OCI-LY7 (cell line): ENCODE measurements around the gene IL11. TPM values are rescaled to one million over a fixed set of nuclear protein-coding genes. Genes with fewer than 3 reads are reported as not detected.

Experiments
- BruUV-seq: library from RNA; stranded (reverse); fragments of 400-500 nt; replicated peaks from 2 replicates; lab custom pipeline; 2021; lab: Mats Ljungman, UMichigan
- CTCF ChIA-PET: fragments of 300-600 bp; sonication (Branson Sonifier 250); formaldehyde crosslinking; loops from one replicate; lab custom pipeline; 2022; ENCODE audit warnings: antibody characterized with exemption; ENCODE audit not compliant: unreplicated experiment; lab: Charles Lee
- POLR2A ChIA-PET: fragments of 300-600 bp; sonication (Branson Sonifier 250); formaldehyde crosslinking; loops from one replicate; lab custom pipeline; 2022; ENCODE audit warnings: antibody characterized with exemption; lab: Charles Lee
- DNase-seq: peaks from one replicate; pipeline ENCODE4 v3.0.0-alpha.2; 2015; ENCODE audit warnings: low spot score
- H2AFZ ChIP-seq: fragments of 200-600 bp; sonication (generic), shearing (Covaris generic); 2 replicates; pipeline ENCODE4 v1.6.1; 2014; ENCODE audit warnings: mild to moderate bottlenecking, antibody characterized with exemption, low read length, moderate library complexity
- H3K27ac ChIP-seq: fragments of 200-600 bp; sonication (generic); 2 replicates; pipeline ENCODE4 v1.5.1; 2014; ENCODE audit warnings: mixed run types, low read depth, mild to moderate bottlenecking, moderate library complexity, low read length, inconsistent platforms; ENCODE audit not compliant: poor library complexity, severe bottlenecking
- H3K36me3 ChIP-seq: fragments of 200-600 bp; sonication (generic); 2 replicates; pipeline ENCODE4 v1.6.1; 2014; ENCODE audit warnings: mild to moderate bottlenecking, antibody characterized with exemption, low read length, moderate library complexity, mixed read lengths; ENCODE audit not compliant: insufficient read depth
- H3K4me1 ChIP-seq: fragments of 200-600 bp; sonication (generic); 2 replicates; pipeline ENCODE4 v1.5.1; 2014; ENCODE audit warnings: mild to moderate bottlenecking, low read length; ENCODE audit not compliant: insufficient read depth, poor library complexity, severe bottlenecking
- H3K4me2 ChIP-seq: fragments of 200-600 bp; sonication (generic); 2 replicates; pipeline ENCODE4 v1.6.1; 2014; ENCODE audit warnings: mild to moderate bottlenecking, low read length
- H3K4me3 ChIP-seq: fragments of 200-600 bp; sonication (generic); 2 replicates; pipeline ENCODE4 v1.5.1; 2014; ENCODE audit warnings: mild to moderate bottlenecking, low read depth, low read length; ENCODE audit not compliant: poor library complexity, severe bottlenecking
- H3K79me2 ChIP-seq: fragments of 200-600 bp; sonication (generic); 2 replicates; pipeline ENCODE4 v1.6.1; 2016; ENCODE audit warnings: low read depth, mild to moderate bottlenecking, low read length, moderate library complexity, mixed read lengths; ENCODE audit not compliant: insufficient read depth
- H3K9me2 ChIP-seq: fragments of 200-600 bp; sonication (generic); 2 replicates; pipeline ENCODE4 v1.6.1; 2016; ENCODE audit warnings: mild to moderate bottlenecking, low read length, mixed read lengths; ENCODE audit not compliant: insufficient read depth
- H3K9me3 ChIP-seq: fragments of 200-600 bp; sonication (generic); 2 replicates; pipeline ENCODE4 v1.6.1; 2014; ENCODE audit warnings: mild to moderate bottlenecking, mixed run types, low read length, mixed read lengths
- H4K20me1 ChIP-seq: fragments of 200-600 bp; sonication (generic); 2 replicates; pipeline ENCODE4 v1.6.1; 2014; ENCODE audit warnings: mild to moderate bottlenecking, antibody characterized with exemption, low read length, moderate library complexity, mixed read lengths; ENCODE audit not compliant: insufficient read depth
- CTCF ChIP-seq: fragments of 200-600 bp; sonication (generic); conservative IDR thresholded peaks from 2 replicates; pipeline ENCODE4 v1.5.1; 2014; ENCODE audit warnings: mild to moderate bottlenecking, antibody characterized with exemption, low read length, moderate library complexity, mixed read lengths
- EZH2phosphoT487 ChIP-seq: fragments of 200-600 bp; sonication (generic); IDR thresholded peaks from 2 replicates; pipeline ENCODE4 v1.6.1; 2018; ENCODE audit warnings: low read depth, borderline replicate concordance, mild to moderate bottlenecking, mixed run types, antibody characterized with exemption, low read length, moderate library complexity, mixed read lengths
- intact Hi-C: fragments of 100-400 bp; cut with micrococcal nuclease; formaldehyde crosslinking; loops from one replicate; pipeline ENCODE4 v1.10.0; 2022; ENCODE audit not compliant: unreplicated experiment
- total RNA-seq, 2 experiments: library from RNA; depleted of rRNA in 1 of 2; stranded (reverse); fragments of >200 nt in 1 of 2; shearing (Covaris generic) in 1 of 2; gene quantifications; 2 replicates each; pipeline ENCODE4 v1.2.3, GENCODE V29; 2014 to 2022

The IL11 gene
- total RNA-seq, 2 experiments from 2014 or later, result 0.32 to 0.46 TPM

- CTCF ChIA-PET, result no interaction called here
- Histone ChIP-seq H2AFZ (no peak overlapping the region), H3K79me2 (no peaks in the 10 kb centered on the region), H3K4me1 (no peaks in the 10 kb centered on the region), H3K4me3 (no peak overlapping the region), H3K9me2 (no peaks in the 10 kb centered on the region), H3K4me2 (no peak overlapping the region), H4K20me1 (no peaks in the 10 kb centered on the region), H3K36me3 (no peaks in the 10 kb centered on the region), H3K9me3 (no peaks in the 10 kb centered on the region), H3K27ac (no peak overlapping the region)
- no TSS peak for BruUV-seq
- DNase-seq, result no peak
- TF ChIP-seq CTCF (no peak), EZH2phosphoT487 (no peak)
- POLR2A ChIA-PET, result no interaction called here
- intact Hi-C loops, result no loop called here
These were observed 3.2 kb upstream of the IL11 start for GRCh38 chr19:55373306-55373992.

- POLR2A ChIA-PET, result no interaction called here
- intact Hi-C loops, result no loop called here
These were observed 2.2 kb upstream of the IL11 start for GRCh38 chr19:55372316-55373081.

More at GRCh38 chr19:55372316-55373081, 2.2 kb upstream of the IL11 start:
- no peaks in the 10 kb centered on the region for H3K9me2 ChIP-seq
- no peaks in the 10 kb centered on the region for H3K4me1 ChIP-seq
- H3K79me2 ChIP-seq, result no peaks in the 10 kb centered on the region
- no peak overlapping the region for H2AFZ ChIP-seq
- no peak overlapping the region for H3K27ac ChIP-seq
- BruUV-seq, result no TSS peak
- DNase-seq, result no peak
- no peaks in the 10 kb centered on the region for H3K9me3 ChIP-seq
- H3K4me2 ChIP-seq, result no peak overlapping the region
- H3K4me3 ChIP-seq, result no peak overlapping the region
- CTCF ChIA-PET, result no interaction called here
- no peaks in the 10 kb centered on the region for H3K36me3 ChIP-seq
- TF ChIP-seq CTCF (no peak), EZH2phosphoT487 (no peak)
- no peaks in the 10 kb centered on the region for H4K20me1 ChIP-seq
